SIG-M5 (cell line): ENCODE results near the gene TNFSF15.

Source experiments
- DNase-seq: peaks from one replicate; lab custom pipeline; 2025; lab: John Stamatoyannopoulos, UW

TNFSF15 gene

GRCh38 chr9:114805670-114806525 lies at the start of gene TNFSF15:
TSS of gene TNFSF15 (minus strand) at chr9:114806039. CDS start at chr9:114806012, 27 bp downstream.
- peak; percentile 18 for DNase-seq

GRCh38 chr9:114855488-114855887 lies 49.6 kb upstream of the TNFSF15 start:
- no peak for DNase-seq

GRCh38 chr9:114854736-114855355 lies 49.0 kb upstream of the TNFSF15 start:
- no peak for DNase-seq

GRCh38 chr9:114853071-114853855 lies 47.4 kb upstream of the TNFSF15 start:
- no peak for DNase-seq

GRCh38 chr9:114852050-114852594 lies 46.3 kb upstream of the TNFSF15 start:
- peak; percentile 47 for DNase-seq

GRCh38 chr9:114851306-114851705 lies 45.5 kb upstream of the TNFSF15 start:
- DNase-seq, result no peak

GRCh38 chr9:114850871-114851270 lies 45.0 kb upstream of the TNFSF15 start:
- no peak for DNase-seq

- DNase-seq, result no peak
These were observed 43.6 kb upstream of the TNFSF15 start for GRCh38 chr9:114849450-114849849.

- no peak for DNase-seq
These were observed 41.9 kb upstream of the TNFSF15 start for GRCh38 chr9:114847492-114848417.

- no peak for DNase-seq
These were observed 39.5 kb upstream of the TNFSF15 start for GRCh38 chr9:114845373-114845772.

- no peak for DNase-seq
These were observed 38.9 kb upstream of the TNFSF15 start for GRCh38 chr9:114844766-114845165.

- no peak for DNase-seq
These were observed 32.1 kb upstream of the TNFSF15 start for GRCh38 chr9:114837923-114838322.

- no peak for DNase-seq
These were observed 30.9 kb upstream of the TNFSF15 start for GRCh38 chr9:114836769-114837168.

GRCh38 chr9:114834386-114834785 lies 28.5 kb upstream of the TNFSF15 start:
- DNase-seq, result no peak

- DNase-seq, result no peak
These were observed 24.7 kb upstream of the TNFSF15 start for GRCh38 chr9:114830546-114830945.

GRCh38 chr9:114829574-114830440 lies 24.0 kb upstream of the TNFSF15 start:
- DNase-seq, result no peak

- no peak for DNase-seq
These were observed 22.4 kb upstream of the TNFSF15 start for GRCh38 chr9:114828303-114828650.

GRCh38 chr9:114827641-114828302 lies 21.9 kb upstream of the TNFSF15 start:
- DNase-seq, result no peak

GRCh38 chr9:114826431-114826830 lies 20.6 kb upstream of the TNFSF15 start:
- DNase-seq, result no peak
